Osteoblast (primary cell): ENCODE measurements around the gene GOLIM4. TPM values are rescaled to one million over a fixed set of nuclear protein-coding genes. Genes with fewer than 3 reads are reported as not detected.

Source experiments
- DNase-seq: peaks from one replicate; pipeline ENCODE4 v3.0.0; 2011; ENCODE audit warnings: low spot score, mixed read lengths; ENCODE audit not compliant: insufficient read length; ENCODE audit errors: missing footprints
- H2AFZ ChIP-seq: 2 replicates; pipeline ENCODE4 v1.6.0; 2011; ENCODE audit warnings: mild to moderate bottlenecking, low read length
- H3K27ac ChIP-seq: 2 replicates; pipeline ENCODE4 v1.5.1; 2011; ENCODE audit warnings: mild to moderate bottlenecking, low read depth, low read length, moderate library complexity
- H3K27me3 ChIP-seq: 2 replicates; pipeline ENCODE4 v1.6.0; 2012; ENCODE audit warnings: mild to moderate bottlenecking, control low read depth, inconsistent platforms, low read length, moderate library complexity; ENCODE audit not compliant: insufficient read depth
- H3K36me3 ChIP-seq: 2 replicates; pipeline ENCODE4 v1.5.1; 2011; ENCODE audit warnings: mild to moderate bottlenecking, low read length, control low read depth, moderate library complexity; ENCODE audit not compliant: insufficient read depth
- H3K4me1 ChIP-seq: 2 replicates; pipeline ENCODE4 v1.5.1; 2011; ENCODE audit warnings: mild to moderate bottlenecking, low read length, control low read depth, moderate library complexity; ENCODE audit not compliant: insufficient read depth
- H3K4me2 ChIP-seq: 2 replicates; pipeline ENCODE4 v1.6.0; 2011; ENCODE audit warnings: mild to moderate bottlenecking, low read length; ENCODE audit not compliant: insufficient read depth
- H3K4me3 ChIP-seq: fragments of 200-600 bp; sonication (generic); 3 replicates; pipeline ENCODE4 v1.5.1; 2012; ENCODE audit warnings: mild to moderate bottlenecking, low read length, inconsistent platforms; ENCODE audit not compliant: insufficient read depth
- H3K79me2 ChIP-seq: 2 replicates; pipeline ENCODE4 v1.6.0; 2012; ENCODE audit warnings: mild to moderate bottlenecking, low read length, control low read depth, inconsistent platforms; ENCODE audit not compliant: insufficient read depth
- H3K9me3 ChIP-seq: 2 replicates; pipeline ENCODE4 v1.5.1; 2011; ENCODE audit warnings: low read depth, low read length, control low read depth
- H4K20me1 ChIP-seq: 2 replicates; pipeline ENCODE4 v1.6.0; 2012; ENCODE audit warnings: mild to moderate bottlenecking, low read length, control low read depth; ENCODE audit not compliant: insufficient read depth
- CTCF ChIP-seq: IDR thresholded peaks from 2 replicates; pipeline ENCODE4 v1.5.1; 2011; ENCODE audit warnings: mild to moderate bottlenecking, low read depth, low read length, moderate library complexity; ENCODE audit errors: extremely low read depth
- total RNA-seq: library from RNA; depleted of rRNA; stranded (reverse); fragments of >200 nt; gene quantifications from 2 replicates; pipeline ENCODE4 v1.2.3, GENCODE V29; 2012

Gene GOLIM4
- total RNA-seq, 1 donor, result 44.5 TPM

- no peaks in the 10 kb centered on the region for H3K9me3 ChIP-seq
- no peaks in the 10 kb centered on the region for H3K27me3 ChIP-seq
- H3K27ac ChIP-seq, result peak overlapping the region; percentile 58
- peaks cover 66% of the 10 kb centered on the region for H3K79me2 ChIP-seq
- peaks cover 22% of the 10 kb centered on the region for H3K4me1 ChIP-seq
- no peak overlapping the region for H3K4me2 ChIP-seq
- H2AFZ ChIP-seq, result no peak overlapping the region
- H3K36me3 ChIP-seq, result no peaks in the 10 kb centered on the region
- TF ChIP-seq CTCF, result no peak
- H3K4me3 ChIP-seq, result no peak overlapping the region
- peaks cover 4% of the 10 kb centered on the region for H4K20me1 ChIP-seq
- no peak for DNase-seq
Observed at GRCh38 chr3:168073842-168074605, 21.7 kb downstream of the GOLIM4 start.

- Histone ChIP-seq H3K4me2 (peak overlapping the region; percentile 40), H3K27me3 (no peaks in the 10 kb centered on the region), H4K20me1 (peaks cover 4% of the 10 kb centered on the region), H3K4me1 (peaks cover 22% of the 10 kb centered on the region), H3K27ac (peak overlapping the region; percentile 91), H3K36me3 (no peaks in the 10 kb centered on the region), H2AFZ (no peak overlapping the region), H3K4me3 (no peak overlapping the region), H3K79me2 (peaks cover 69% of the 10 kb centered on the region), H3K9me3 (no peaks in the 10 kb centered on the region)
- TF ChIP-seq CTCF, result no peak
- no peak for DNase-seq
Observed at GRCh38 chr3:168072323-168072650, 23.4 kb downstream of the GOLIM4 start.

- peaks cover 69% of the 10 kb centered on the region for H3K79me2 ChIP-seq
Observed at GRCh38 chr3:168071591-168072322, 24.0 kb downstream of the GOLIM4 start.

More at GRCh38 chr3:168071591-168072322, 24.0 kb downstream of the GOLIM4 start:
- Histone ChIP-seq H3K4me1 (peaks cover 22% of the 10 kb centered on the region), H3K36me3 (no peaks in the 10 kb centered on the region), H2AFZ (no peak overlapping the region), H3K9me3 (no peaks in the 10 kb centered on the region), H3K4me2 (peak overlapping the region; percentile 40), H3K4me3 (no peak overlapping the region), H4K20me1 (peaks cover 2% of the 10 kb centered on the region), H3K27ac (peak overlapping the region; percentile 91), H3K27me3 (no peaks in the 10 kb centered on the region)
- peak; percentile 75 for DNase-seq
- no peak for TF ChIP-seq CTCF
